Fibroblast of skin of right biceps (primary cell): ENCODE measurements around the gene RGS7BP.
"Not testable (repeated sequence)": the region's sequence is repeated elsewhere in the genome, so short reads cannot be mapped to it uniquely, and the experiment has no call there.

Experiments
- DNase-seq: peaks from one replicate; pipeline ENCODE4 v3.0.0-alpha.2; 2013

RGS7BP gene

DNA sequence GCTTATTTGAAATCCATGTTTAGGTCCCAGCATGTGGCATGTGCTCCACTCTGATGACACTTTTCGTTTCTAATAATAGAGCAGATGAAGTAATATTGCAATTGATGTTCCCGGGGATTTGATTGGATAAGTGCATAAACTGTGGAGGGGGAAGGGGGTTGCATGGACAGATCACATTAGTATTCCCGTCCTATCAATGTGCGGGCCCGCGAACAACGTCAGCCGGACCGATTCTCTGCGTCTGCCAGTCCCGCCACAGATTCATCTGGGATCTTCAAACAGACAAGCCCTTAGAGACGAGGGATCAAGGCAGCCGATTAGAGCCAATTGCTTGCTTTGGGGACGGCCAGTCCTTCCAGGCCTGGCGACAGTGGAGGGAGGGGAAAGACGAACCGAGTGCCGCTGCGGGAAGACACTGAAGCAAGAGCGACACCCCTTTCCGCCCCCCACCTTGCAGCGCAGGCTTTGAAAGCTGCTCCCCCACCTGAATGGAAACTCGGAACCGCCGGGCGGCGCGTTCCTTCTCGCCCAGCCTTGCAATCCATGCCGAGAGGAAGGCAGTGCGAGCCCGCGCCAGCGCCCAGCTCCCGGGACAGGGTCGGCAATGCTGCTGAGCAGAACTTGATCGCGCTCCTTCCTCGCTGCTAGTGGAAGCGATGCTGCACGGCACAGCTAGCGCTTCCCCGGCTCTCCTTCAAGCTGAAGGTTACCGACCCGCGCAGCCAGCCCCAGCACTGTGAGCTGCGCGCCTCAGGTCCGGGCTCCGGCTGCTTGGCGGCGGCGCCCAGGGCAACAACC is at the start of gene RGS7BP:
Gene RGS7BP (plus strand): TSS at position 247 of the 798 bp plus-strand sequence. CDS start 610 bp downstream, outside the sequence.
- peak; percentile 45 for DNase-seq

DNA sequence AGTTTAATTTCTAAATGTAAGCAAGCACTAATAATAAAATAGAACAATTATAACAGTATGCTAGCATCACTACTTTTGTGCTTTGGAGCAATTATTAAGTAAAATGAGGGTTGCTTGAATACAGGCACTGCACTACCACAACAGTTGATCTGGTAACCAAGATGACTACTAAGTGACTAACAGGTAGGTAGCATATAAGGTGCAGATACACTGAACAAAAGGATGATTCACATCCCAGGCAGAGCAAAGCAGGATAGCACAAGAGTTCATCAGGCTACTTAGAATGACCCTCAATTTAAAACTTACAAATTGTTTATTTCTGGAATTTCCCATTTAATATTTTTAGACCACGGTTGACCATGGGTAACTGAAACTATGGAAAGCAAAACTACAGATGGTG is 48.0 kb upstream of the RGS7BP start:
- no peak for DNase-seq

DNA sequence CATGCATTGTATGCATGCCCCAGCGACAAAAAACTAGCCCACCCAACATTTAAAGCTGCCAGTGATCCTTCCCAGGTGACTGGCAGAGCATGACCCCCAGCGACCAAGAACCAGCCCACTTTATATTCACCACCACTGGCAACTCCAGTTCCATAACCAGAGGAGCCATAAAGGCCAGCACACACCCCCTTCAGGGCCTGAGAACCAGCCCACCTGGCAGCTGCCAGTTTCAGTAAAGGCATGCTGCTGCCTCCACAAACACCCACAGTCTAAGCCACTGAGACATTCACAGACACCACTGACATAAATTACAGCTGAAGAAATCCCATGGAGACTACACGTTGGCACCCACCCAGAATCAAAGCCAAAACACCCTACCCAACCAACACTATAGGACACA is 46.9 kb upstream of the RGS7BP start:
- no peak for DNase-seq

DNA sequence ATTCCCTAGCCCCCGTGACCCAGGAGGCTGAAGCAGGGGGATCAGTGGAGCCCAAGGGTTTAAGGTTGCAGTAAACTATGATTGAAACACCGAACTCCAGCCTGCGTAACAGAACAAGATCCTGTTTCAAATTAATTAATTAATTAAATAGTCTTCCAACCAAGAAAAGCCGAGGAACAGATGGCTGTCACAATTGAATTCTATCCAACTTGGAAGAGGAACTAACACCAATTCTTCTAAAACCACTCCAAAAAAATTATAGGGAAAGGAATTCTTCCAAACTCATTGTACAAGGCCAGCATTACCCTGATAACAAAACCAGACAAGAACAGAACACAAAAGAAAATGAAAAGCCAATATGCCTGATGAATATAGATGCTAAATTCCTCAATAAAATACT is 43.4 kb upstream of the RGS7BP start:
- DNase-seq, result no peak

DNA sequence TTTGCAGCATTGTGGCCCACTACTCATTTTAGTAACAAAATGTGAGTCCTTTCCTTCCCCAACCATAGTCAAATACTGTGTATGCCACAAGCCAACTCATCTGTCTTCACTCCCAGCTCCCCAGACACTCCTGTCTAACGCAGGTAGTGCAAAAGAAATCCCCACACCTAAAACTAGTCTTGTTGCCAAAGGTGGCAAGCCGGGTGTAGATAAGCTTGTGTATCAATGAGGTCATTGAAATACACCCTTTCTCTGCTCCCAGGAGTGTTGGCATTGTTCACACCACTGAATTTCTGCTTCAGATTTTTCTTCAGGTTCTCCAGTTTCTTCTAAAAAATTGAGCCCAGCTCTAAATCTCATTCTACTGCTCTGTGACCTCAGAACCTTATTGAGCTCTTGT is 19.7 kb upstream of the RGS7BP start:
- DNase-seq, result no peak

DNA sequence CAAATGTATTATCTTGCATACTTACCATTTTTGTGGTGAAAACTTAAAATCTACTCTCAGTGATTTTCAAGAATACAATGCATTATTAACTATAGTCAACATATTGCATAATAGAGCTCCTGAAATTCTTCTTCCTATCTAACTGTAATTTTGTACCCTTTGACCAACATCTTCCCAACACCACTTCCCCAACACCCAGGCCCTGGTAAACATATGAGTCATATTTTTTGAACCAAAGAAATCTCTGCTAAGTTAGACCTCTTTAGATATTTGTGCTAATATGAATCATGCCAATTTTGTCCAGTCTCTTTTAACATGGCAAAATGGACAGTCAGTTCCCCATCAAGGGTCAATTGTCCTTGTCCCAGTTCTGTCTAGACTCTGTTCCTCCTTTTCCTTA is 18.5 kb upstream of the RGS7BP start:
- no peak for DNase-seq

DNA sequence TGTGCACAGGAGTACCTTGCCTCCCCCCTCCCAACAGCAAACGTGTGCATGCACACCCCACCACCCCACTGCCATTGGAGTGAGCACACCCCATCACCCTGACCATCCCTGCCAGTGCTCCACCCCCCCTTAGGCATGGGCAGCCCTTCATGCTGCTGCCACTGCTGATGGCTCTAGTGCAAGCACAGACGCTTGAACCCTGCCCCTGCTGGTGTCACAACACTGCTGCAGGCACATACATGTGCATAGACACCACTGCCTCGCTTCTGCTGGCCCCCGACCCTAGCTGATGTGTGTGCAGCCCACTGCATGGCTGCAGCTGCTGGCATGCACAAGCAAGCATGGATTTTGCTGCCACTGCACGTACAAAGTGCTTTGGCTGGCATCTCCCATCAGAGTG is 16.0 kb upstream of the RGS7BP start:
- no peak for DNase-seq

DNA sequence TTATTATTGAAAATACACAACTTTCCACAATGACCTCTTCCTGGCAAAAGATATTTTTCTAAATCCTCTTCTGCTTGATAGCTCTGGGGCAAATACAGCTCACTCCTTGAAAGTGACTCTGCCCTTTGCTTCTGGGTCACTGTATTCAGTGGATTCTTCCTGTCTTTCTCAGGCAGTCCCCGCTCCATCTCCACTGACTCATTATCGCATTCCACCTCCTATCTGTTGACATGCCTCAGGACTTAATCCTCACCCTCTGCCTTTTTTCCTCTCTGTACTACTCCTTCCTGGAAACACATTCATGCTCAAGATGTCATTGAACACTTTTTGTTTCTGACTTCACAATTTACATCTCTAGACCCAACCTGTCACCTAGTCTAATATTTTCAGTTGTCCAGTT is 8.4 kb upstream of the RGS7BP start:
- peak; percentile 34 for DNase-seq

DNA sequence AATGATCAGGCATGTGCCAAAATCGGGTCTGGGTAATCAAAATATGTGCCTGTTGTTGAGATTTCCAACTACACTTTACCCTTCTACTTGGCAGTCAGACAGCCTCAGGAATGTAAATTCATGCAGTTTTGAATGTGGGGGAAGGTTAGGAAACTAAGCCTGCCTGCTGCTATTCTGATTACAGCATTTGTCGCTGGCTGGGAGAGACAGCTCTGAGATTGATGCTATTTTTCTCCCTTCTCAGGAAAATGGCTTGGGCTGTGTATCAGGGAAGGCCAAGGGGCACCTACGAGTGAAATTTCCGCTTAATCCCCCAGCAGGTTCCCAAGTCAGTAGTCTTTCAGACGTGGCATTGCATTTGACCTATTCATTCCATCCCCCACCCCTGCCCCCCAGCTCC is 3.6 kb upstream of the RGS7BP start:
- no peak for DNase-seq

DNA sequence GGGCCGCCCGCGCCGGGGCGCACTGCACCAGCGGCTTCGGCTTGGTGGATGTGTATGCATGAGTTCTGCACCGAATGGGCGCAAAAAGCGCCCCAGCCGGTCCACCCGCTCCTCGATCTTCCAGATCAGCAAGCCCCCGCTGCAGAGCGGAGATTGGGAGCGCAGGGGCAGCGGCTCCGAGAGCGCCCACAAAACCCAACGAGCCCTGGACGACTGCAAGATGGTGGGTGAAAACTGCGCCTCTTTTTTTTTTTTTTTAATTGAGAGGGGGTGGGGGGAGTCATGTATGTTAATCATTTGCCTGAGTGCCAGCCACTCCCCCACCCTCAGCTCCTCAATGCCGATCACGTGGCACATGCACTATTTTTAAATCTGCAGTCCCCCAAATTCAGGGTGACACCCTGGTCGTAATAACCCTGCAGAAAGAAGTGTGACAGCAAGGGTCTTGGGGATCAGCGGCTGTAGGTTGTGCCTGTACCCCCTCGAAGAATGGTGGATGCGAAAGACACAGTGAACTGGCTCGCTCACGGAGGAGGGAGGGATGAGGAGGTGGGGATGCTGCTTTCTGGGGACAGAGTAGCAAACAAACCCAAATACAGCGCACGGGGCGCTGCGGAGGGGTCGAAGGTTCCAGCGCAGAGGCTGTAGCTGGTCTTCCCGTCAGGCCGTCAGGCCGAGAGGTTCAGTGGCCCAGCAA is 900 bp downstream of the RGS7BP start:
- DNase-seq, result no peak

DNA sequence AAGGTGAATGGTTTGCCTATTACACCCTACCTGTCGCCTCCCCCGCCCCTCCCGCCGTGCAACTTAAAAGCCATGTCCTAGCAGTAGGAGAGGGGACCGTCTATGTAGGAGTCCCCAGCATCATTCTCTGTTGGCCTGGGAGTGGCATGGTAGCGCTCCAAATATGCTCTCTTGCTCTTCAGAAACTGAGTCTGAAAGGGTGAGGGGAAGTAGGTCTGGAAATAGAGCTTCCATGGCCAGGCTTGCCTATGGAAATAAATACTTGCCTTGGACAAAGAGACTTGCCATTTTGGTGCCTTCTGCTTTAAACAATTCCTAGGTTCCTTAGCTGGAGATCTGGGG is 1.4 kb downstream of the RGS7BP start:
- no peak for DNase-seq

DNA sequence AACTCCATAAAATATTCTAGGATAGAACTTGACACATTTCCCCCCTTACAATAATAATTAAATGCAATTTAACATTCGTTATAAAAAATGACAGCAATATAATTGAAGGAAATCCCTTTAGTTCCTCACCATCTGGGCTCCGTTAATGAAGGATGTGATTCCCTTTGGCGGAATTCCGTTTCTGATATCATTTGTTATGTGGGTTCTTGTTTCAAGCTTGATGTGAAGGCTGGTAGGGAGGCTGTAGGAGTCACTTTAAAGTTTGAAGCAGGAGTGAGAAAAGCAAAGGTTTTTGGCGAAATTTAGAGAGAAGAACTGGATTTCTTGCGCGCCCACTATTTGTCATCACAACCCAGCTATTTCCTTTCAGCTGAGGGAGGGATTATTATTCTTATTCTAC is 4.0 kb downstream of the RGS7BP start:
- no peak for DNase-seq

DNA sequence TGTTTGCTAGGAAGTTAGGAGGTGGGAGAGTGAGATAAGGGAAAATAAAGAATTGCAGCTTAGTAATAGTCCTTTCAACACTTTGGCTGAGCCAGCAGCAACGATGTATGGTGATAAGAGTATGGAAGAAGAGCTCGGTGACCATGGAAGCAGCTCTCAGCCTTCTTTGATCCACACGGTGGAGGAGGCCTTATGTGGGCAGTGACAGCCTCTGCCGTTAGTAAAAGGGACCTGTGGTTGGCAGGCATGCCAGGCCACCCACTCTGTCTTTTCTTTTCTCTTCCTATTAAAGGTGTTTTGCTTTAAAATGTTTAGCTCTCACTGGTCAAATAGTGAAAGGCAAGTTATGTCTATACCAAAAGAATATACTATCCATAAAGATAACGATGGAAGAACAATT is 7.7 kb downstream of the RGS7BP start:
- no peak for DNase-seq

DNA sequence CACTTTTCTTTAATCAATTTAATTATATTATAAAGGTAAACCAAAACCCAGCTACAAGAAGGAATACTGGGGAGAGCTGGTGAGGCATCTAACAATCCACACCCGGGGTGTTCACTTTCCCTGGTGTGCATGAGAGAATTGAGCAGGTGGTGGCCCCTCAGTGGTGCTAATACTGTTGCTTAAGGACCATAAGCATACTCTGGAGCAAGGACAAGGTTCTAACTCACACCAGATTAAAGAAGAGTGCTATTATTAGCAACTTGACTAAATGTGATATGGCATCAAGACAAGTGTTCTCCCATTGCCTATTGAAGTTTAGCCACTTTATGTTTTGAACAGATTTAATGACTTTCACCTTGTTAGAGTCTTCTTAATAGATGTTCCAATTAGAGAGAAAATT is 8.8 kb downstream of the RGS7BP start:
- DNase-seq, result no peak

DNA sequence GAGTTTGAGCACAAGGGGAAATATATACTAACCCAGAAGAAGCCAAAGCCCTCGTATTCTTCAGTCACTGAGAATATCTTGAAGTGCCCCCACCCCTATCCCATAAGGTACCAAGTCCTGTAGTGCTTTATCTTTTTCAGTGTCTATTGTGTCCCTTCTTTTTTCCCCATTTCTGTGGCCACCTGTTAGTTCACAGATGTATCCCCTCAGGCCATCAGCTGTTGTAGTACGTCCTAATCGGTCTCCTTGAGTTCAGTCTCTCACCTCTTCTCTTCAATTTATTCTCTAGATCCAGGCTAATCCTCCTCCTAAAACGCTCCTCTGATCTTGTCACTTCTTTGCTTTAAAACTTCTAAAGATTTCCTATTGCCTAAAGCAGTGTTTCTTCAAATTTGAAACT is 10.4 kb downstream of the RGS7BP start:
- DNase-seq, result no peak

DNA sequence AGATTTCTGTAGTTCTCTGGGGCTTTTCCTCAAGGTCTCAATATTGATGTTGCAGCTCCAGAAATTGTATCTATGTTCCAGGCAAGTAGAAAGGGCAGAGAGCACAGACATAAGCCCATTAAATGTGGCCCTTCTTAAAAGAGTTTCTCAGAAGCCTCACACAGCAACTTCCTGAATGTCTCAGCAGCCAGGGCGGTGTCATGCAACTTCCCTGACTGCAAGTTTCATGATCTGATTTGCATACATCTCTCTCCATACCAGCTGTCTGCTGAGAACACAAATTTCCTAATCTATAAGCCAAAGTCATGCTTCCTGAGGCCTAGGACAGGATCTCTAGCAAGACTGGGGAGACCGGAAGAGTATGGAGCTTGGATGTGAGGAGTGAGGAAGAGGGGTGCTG is 13.0 kb downstream of the RGS7BP start:
- no peak for DNase-seq

DNA sequence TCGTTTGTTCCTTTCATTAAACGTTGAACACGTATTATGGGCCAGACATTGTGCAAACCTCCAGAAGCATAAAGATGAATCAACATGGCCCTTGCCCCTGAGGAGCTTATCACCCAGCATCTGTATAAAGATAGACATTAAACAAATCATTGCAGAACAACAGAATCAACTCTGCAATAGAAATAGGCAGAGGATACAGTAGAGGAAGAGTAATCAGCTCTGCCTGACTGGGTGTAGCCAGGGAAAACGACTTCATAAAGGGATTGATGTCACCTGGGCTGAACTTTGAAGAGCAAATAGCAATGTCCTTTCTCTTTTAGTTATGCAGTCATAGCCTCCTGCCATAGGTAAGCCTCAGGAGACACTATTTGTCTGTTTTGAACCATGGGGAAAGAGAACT is 13.4 kb downstream of the RGS7BP start:
- DNase-seq, result no peak

DNA sequence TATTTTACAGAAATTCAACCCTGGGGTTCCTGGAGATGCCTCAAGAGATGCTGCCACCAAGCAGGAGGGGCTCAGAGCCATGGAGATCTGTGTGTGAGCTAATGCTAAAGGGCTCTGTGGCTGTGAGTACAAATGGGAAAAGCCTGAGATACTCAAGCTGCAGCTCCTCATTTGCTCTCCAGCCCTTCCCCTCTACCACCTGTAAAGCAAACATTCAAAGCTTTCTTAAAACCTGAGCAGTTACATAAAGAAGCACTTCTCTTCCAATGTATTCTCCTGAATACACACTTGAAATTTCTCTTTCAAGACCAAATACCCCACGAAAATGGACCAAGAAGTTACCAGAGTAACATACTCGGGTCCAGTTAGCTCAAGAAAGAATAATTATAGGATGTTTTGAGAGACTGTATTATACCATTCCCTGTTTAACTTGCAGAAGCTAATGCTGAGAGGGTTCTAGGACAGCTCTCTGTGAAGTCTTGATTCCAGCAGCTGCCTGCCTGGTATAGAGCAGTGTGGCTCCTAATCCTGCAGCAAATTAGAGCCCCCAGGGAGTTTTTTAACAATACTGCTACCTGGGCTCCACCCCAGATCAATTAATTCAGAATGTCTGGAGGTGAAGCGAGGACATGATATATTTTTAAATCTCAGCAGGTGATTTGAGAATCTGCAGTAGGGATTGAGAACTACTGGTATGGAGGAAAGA is 21.1 kb downstream of the RGS7BP start:
- DNase-seq, result no peak

DNA sequence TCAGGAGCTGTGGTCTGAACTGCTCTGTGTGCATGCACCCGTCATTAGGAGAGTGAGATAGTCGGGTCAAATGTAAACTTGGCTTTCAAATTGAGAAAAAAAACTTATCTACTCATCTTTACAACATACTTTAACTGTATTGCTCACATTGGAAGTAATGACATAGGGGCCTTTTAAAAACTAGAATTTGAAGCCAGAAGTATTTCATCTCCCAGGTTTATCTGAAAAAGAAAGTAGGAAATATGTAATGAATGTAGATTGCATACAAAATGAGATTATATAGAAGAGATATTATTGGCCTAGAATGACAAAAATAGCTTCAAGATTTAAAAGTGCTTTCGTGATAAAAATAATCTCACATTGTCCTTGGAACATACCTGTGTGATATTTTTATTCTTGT is 24.3 kb downstream of the RGS7BP start:
- no peak for DNase-seq

DNA sequence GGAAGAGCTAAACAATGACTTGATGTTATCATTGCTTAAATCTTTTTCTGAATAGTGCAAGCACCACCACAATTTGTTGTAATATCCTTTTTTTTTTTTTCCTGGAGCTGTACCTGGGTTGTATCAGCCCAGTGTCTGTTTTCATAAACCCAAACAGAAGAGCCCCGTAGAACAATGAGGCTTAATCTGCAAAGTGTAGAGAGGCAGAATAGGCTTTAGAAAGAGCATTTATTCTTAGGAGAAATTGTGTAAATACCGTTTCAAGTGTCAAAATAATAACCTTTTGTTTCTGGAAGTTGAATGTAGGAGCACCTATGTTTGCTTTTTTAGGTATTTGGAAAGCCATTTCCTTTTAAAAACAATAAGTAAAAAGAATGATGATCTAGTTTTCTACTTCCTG is 26.4 kb downstream of the RGS7BP start:
- DNase-seq, result no peak

DNA sequence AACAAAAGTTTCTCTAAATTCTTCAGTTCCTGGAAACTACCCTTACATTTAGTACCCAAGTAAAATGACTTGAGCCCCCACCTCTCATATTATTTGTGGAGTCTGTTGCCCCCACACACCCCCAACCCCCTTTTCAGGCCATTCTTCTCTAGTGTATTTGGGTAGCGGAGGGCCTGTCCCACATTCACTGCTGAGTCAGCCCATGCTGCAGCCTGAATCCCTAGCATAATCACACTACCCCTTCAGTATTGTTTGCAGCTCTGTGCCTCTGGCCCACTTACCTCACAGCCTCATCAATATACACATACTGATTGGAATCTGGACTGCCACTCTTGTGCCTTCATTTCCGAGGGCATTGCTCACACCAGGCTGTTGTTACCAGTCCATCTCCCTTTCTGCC is 26.8 kb downstream of the RGS7BP start:
- DNase-seq, result no peak

DNA sequence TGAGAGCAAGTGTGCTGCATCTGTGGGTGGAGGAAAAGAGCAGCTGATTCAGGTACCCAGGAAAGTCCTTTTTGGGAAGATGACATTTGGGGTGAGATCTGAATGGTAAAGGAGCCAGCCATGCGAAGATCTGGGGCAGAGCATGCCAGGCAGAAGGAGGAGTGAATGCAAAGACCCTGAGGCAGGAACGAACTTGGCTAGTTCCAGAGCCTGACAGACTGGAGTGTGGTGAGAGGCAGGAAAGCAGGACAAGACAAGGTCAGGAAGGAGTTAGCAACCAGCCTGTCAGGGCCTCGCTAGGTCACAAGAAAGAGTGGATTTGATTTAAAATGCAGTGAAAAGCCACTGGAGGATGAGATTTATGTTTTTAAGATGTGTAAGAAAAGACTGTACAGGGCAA is 28.2 kb downstream of the RGS7BP start:
- DNase-seq, result no peak

DNA sequence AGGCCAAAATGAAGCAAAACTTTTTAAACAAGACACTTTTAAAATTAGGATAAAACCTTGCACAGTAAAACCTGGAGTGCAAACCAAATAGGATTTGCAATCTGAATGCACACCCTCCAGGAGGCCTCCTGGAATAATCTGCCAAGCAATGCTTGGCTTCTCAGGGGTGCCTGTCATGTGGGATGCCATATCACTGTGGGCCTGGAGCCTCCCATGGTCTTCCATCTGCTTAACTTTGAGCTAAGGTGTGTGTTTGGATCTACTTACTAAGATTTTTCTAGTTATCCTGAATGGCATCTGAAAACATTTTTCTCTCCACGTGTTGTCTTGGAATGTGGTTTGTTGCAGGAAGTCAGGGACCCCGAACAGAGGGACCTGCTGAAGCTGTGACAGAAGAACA is 52.1 kb downstream of the RGS7BP start:
- no peak for DNase-seq

DNA sequence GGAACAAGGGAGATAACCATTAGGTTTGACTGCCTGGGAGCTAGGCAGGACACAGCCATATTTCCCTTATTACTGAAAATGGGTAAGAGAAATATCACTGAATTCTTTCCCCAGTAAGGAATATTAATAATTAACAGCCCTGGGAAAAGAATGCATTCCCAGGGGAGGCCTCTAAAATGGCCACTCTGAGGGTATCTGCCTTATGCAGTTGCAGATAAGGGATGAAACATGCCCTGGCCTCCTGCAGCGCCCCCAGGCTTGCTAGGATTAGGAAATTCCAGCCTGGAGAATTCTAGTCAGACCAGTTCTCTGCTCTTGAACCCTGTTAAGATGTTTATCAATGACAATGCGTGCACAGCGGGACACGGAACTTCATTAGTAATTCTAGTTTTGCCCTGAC is 52.8 kb downstream of the RGS7BP start:
- not testable (repeated sequence) for DNase-seq
